ENCODE measurements around the gene PTBP2.
"Not testable (repeated sequence)": the region's sequence is repeated elsewhere in the genome, so short reads cannot be mapped to it uniquely, and the experiment has no call there.

Gene PTBP2

DNA sequence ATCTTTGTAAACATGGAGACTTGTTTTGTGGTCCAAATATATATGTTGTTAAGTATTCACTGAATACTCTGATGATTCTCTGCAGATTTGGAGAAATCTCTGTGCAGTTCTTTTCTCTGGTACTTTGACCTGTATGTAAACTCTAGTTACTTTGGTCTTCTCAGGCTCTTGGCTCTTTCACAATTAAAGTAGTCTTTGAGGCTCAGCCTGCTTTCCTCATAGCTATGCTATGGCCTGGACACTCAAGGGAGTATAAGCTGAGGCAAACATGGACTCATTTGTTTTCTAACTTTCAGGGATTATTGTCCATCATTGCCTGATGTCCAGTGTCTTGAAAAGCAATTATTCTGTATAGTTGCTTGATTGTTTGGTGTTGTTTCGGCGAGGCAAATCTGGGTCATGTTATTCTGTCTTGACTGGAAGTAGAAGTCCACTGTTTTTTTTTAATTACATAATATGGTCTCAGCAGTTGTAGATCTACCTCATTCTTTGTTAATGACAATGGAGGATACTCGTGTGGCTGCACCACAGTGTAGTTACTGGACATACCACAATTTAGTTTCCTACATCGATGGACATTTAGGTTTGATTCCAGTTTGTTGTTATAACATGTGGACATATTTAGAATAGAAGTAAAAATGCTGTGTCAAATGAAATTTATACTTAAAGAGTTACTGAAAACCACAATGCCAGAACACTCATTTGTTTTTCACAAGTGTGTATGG lies 9.2 kb downstream of the PTBP2 start:
- no peak for DNase-seq (ENCODE audit: low spot score)

DNA sequence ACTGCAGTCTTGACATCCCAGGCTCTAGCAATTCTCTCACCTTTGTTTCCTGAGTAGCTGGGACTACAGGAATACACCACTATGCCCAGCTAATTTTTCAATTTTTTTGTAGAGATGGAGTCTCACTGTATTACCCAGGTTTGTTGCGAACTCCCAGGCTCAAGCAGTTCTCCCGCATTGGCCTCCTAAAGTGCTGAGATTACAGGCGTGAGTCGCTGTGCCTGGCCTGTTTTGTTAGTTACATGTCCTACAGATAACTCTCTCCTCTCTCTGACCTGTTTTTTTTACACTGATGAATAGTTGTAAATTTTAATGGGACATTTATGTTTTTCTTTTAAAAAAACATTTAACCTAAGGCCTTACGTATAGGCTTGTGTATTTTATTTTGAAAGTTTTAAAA lies 19.8 kb downstream of the PTBP2 start:
- no peak for DNase-seq (ENCODE audit: low spot score)

DNA sequence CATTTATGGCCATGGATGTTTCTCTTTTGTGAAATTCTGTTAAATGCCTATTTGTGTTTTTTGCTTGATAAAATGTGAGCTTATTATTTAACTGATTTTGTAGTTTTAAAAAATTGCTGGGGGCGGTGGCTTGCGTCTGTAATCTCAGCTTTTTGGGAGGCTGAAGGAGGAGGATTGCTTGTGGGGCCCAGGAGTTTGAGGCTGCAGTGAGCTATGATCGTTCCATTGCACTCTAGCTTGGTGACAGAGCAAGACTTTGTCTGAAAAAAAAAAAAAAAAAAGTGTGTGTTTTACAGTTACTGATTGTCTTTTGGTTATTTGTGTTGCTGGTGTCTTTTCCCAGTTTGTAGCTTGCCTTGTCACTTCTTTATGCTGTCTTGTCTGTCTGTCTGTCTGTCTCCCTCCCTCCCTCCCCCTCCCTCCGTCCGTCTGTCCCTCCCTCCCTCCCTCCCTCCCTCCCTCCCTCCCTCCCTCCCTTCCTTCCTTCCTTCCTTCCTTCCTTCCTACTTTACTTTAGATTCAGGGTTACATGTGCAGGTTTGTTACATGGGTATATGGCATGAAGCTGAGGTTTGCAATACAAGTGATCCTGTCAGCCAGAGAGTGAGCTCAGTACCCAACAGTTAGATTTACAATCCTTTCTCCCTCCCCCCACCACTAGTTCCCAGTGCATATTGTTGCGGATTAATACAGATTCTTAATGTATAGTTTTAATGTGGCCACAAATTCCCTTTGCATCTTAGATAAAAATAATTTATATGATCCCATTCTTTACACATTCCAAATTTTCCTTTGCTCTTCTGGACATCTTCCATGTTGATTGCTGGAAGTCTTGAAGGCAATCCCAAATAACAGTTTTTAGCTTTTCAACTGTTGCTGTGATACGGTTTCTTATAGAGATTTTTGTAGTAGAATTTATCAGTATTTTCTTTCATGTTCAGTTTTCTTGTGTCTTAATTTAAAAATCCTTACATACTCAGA lies 25.1 kb downstream of the PTBP2 start:
- DNase-seq (ENCODE audit: low spot score): no peak

DNA sequence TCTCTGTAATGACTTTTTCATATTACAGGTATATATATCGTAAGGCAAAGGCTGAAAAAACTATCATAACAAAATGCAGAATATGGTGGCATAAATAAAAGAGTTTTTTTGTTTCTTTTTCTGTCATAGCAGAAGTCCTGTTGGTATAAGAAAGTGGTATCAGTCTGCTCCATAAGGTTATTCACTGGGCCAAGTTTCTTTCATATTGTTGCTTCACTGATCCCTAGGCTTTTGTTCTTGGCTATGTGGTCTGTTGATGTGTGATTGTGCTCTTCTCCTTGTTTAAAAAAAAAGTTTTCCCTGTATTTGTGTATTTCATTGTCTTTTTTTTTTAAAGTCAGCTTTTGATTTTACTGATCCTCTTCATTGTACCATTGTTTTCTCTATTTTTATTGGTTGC lies 26.0 kb downstream of the PTBP2 start:
- DNase-seq (ENCODE audit: low spot score): no peak

DNA sequence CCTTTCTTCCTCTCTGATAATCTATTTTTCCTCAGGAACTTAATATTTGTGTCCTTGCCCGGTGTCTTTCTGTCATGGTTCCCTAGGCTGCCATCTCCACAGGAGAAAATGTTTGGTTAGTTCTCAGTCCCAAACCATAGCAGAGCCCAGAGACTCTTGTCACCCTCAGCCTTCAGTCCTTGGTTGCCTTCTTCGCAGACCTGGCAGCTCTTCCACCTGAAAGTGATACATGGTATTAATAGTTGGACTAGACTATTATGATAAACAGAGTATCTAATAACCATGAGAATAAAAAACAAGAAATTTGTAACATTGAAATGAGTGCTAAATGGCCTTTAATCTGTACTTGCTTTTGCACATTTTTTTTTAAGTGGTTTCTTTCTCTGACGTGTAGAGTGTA lies 26.5 kb downstream of the PTBP2 start:
- no peak for DNase-seq (ENCODE audit: low spot score)

DNA sequence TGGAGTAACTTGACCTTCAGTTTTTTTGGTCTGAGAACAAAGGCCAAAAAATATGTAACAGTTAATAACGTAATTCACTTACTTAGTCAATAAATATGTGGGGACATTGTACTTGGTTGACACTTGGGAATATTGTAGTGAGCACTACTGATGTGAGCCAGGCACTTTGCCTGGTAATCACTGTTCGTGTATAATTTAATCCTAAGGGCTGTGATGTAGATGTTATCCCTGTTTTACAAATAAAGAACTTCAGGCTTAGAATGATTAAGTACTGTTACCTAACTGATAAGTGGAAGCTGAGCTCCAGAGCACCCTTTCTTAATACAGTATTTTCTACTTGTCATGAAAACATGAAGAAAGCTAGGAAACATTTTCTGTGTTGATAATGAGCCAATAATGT lies 28.0 kb downstream of the PTBP2 start:
- DNase-seq (ENCODE audit: low spot score): no peak

DNA sequence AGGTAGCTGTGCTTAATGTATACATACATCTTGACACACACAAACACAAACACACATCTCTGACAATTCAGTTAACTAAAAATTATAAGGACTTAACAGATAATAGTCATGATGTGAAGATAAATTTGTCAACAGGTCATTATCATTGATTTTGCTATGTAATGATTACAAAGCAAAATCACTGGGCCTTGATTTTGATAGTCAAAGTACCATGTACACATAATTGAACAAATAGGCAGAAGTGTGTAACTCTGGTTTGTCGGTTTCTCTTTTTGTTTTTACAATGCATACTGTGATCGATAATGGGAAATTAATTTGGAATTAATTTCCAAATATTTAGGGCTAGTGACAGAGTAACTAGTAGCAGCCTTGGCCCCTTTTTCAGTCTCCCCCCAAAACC lies 30.8 kb downstream of the PTBP2 start:
- no peak for DNase-seq (ENCODE audit: low spot score)

DNA sequence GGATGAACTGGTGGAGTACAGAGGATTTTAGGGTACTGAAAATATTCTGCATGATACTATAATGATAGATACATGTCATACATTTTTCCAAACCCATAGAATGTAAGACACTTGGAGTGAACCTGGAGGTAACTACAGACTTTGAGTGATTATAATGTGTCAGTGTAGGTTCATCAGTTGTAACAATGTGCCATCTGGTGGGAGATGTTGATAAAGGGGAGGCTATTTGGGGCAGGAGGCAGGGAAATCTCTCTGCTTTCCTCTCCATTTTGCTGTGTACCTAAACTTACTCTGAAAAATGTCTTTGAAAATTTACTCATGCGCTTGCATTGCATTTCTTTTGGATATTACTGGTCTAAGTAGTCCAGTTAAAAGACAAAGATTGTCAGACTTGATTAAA lies 35.2 kb downstream of the PTBP2 start:
- DNase-seq (ENCODE audit: low spot score): no peak

DNA sequence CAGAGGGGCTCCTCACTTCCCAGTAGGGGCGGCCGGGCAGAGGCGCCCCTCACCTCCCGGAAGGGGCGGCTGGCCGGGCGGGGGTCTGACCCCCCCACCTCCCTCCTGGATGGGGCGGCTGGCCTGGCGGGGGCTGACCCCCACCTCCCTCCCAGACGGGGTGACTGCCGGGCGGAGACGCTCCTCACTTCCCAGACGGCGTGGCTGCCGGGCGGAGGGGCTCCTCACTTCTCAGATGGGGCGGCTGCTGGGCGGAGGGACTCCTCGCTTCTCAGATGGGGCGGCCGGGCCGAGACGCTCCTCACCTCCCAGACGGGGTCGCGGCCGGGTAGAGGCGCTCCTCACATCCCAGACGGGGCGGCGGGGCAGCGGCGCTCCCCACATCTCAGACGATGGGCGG lies 41.0 kb downstream of the PTBP2 start:
- DNase-seq (ENCODE audit: low spot score): not testable (repeated sequence)

DNA sequence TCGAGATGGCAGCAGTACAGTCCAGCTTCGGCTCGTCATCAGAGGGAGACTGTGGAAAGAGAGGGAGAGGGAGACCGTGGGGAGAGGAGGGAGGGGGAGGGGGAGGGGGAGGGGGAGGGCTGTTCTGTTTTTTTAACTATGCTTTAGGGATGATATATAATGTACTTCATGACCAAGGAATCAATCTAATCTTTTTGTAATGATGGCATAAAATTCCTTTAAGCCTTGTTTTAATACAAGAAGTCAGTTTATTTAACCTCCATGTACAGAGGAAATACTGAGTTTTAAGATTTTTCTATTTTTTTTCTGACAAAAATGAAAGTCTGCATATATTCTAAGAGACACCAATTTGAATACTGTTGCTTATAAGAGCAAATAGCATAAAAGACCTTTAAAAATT lies 41.9 kb downstream of the PTBP2 start:
- DNase-seq (ENCODE audit: low spot score): no peak

DNA sequence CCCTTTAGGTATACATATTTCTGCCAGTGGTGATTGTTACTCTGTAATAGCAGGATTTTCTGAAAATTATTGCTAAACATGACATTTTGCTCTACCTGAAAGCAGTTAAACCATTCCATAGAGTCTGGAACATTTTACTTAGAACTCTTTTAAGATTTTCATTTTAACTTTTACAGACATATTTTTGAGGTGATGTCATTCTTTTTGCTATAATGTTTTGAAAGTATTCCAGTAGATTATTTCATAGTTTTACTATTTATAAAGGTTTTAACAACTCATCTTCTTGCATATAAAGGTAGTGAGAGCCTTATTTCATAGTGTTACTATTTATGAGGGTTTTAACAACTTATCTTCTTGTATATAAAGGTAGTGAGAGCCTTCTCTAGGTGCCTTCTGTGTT lies 42.9 kb downstream of the PTBP2 start:
- DNase-seq (ENCODE audit: low spot score): no peak

DNA sequence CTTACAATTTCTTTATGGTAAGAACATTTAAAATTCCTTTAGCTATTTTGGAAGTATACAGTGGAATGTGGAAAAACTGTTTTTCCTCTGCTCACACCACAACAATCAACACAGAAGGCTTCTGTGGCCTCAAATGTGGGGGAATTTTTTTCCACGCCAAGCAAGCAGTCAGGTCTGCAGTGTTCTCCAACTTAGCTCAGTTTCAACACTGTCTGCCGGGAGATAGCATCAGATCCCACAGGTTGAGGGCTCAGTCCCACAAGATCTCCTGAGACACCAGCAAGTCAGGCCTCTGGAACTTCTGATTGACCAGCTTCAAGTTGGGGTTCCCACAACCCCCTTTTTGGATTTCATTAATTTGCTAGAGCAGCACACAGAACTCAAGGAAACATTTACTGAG lies 50.3 kb downstream of the PTBP2 start:
- DNase-seq (ENCODE audit: low spot score): no peak

DNA sequence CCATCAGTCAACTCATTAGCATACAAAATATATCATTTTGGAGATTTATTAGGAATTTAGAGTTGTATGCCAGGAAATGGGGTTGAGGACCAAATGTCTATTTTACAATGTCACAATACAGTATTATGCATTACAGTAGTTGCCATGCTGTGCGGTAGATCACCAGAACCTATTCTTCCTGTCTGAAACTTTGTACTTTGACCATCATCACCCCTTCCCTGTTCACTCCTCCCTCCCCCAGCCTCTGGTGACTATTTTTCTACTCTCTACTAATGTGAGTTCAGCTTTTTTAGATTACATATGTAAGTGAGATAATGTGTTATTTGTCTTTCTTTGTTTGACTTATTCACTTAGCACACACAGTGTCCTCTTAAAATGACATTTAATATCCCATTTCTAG lies 50.8 kb downstream of the PTBP2 start:
- no peak for DNase-seq (ENCODE audit: low spot score)

DNA sequence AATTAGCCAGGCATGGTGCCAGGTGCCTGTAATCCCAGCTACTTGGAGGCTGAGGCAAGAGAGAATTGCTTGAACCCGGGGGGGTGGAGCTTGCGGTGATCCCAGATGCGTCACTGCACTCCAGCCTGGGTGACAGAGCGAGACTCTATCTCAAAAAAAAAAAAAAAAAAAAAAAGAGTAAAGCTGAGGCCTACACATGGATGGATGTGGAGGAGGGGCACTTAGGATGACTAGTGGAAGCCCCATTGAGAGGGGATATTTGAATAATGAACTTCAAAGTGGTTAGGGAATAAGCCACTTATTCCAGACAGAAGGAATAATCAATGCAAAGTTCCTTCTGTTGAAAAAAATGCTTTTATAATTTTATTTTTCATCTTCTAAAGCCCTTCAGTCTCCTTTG lies 51.4 kb downstream of the PTBP2 start:
- DNase-seq (ENCODE audit: low spot score): no peak

DNA sequence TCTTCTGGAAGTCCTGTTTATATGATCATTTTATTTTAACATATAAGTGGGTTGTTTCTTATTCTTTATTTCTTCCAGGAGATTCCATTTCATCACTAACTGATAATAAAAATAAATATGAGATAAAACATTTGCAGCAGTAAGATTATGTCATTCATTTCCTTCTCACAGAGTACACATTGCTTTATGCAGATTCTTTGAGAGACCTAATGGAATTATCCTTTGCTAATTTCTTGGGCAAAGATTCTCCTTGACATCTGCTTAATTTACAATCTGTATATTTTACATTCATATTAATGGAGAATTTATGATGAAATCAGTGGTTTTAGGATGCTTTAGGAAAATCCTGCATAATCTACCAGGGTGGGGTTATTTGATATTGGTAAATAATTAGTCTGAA lies 60.6 kb downstream of the PTBP2 start:
- DNase-seq (ENCODE audit: low spot score): no peak

DNA sequence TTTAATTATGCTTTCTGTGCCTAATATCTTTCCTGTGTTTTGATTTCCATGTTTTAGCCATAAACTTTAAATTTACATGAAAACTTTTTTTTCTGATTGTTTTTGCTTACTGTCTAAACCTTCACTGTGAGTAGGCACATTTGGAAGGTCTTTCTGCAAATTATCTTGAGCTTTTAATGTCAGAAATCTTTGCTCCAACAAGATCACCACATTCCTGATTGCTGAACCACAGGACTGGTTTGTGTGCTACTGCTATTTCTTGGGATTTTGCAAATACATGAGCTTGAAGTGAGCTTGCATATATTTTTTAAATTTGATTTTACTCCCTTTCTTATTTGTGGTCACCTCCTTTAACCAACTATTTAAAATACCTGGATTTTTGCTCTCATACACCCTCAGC lies 61.3 kb downstream of the PTBP2 start:
- DNase-seq (ENCODE audit: low spot score): no peak

DNA sequence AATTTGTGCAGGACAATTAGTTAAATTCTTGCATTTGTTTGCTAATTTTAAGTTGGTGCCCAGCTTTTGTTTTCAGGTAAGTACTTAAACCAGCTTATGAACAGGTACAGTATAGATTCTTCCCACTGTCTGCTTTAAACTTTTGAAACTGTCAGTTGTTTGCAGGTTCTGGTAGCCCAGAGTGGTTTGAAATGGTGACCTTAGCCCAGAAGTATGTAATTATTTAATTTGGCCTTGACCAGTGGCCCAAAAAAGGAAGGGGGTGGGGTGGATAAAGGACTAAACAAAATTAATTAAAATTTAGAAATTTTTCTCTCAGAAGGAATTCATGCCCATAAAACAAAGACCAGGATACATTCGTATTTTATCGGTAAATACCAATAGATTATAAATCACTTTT lies 69.0 kb downstream of the PTBP2 start:
- no peak for DNase-seq (ENCODE audit: low spot score)

DNA sequence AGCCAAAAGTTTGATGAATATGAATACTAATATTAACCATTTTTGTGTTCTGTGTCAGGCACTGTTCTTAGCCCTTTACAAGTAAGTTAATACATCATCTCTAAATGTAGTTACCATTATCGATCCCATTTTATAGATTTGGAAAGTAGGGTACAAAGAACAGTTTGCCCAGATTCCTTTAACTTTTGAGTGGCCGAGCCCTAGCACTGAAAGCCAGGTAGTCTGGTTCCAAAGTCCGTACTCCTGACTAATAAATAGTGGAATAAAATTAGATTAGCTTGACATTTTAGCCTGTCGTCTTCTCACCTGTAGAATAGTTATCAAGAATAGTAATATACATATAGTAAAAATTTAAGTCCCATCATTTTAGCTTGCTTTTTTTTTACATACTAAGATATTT lies 70.6 kb downstream of the PTBP2 start:
- no peak for DNase-seq (ENCODE audit: low spot score)

DNA sequence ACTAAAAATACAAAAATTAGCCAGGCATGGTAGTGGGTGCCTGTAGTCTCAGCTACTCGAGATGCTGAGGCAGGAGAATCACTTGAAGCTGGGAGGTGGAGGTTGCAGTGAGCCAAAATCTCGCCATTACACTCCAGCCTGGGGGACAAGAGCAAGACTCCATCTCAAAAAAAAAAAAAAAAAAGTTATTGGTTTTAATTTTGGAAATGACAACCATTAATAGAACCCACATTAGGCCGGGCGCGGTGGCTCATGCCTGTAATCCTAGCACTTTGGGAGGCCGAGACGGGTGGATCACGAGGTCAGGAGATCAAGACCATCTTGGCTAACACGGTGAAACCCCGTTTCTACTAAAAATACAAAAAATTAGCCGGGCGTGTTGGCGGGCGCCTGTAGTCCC lies 80.1 kb downstream of the PTBP2 start:
- not testable (repeated sequence) for DNase-seq (ENCODE audit: low spot score)

DNA sequence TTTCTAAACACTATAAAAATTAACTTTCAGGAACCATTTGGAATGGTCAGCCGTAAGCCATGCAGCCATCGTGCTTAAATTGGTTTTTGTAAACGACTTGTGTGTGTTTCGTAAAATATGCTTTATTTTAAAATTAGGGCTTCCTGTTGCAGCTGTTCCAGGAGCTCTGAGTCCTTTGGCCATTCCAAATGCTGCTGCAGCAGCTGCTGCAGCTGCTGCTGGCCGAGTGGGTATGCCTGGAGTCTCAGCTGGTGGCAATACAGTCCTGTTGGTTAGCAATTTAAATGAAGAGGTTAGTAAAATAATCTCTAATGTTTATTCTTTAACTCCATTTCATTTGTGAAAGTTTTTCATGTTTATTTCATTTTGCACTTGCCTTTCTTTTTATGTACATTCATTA lies 83.1 kb downstream of the PTBP2 start:
- no peak for DNase-seq (ENCODE audit: low spot score)

DNA sequence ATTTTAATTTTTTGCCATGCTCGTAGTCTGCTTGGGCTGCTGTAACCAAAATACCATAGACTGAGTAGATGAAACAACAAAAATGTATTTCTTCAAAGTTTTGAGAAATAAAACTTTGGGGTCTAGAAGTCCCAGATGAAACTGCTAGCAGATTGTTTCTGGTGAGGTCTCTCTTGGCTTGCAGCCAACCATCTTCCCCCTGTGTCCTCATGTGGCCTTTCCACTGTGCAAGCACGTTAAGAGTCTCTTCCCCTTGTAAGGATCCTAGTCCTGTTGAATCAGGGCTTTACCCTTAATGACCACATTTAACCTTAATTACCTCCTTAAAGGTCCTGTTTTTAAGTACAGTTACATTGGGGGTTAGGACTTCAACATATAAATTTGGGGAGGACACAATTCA lies 86.6 kb downstream of the PTBP2 start:
- DNase-seq (ENCODE audit: low spot score): no peak

DNA sequence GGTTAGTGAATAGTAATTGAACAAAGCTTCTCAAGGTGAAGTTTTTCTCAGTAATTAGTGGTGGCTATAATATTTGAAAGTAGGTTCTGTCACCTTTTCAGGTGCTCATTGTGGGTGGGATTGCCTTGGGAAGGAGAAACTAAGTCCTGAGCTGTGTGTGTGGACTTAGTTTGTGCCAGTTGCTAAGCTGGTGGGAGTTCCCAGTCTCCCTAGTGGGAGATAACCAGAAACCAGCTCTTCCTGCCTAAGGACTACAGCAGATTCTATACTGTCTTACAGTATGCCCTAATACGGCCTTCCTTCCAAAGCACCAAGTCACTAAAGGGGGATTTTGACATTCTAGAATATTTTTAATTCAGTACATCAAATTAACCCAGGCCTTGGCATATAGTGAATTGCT lies 94.3 kb downstream of the PTBP2 start:
- DNase-seq (ENCODE audit: low spot score): no peak

DNA sequence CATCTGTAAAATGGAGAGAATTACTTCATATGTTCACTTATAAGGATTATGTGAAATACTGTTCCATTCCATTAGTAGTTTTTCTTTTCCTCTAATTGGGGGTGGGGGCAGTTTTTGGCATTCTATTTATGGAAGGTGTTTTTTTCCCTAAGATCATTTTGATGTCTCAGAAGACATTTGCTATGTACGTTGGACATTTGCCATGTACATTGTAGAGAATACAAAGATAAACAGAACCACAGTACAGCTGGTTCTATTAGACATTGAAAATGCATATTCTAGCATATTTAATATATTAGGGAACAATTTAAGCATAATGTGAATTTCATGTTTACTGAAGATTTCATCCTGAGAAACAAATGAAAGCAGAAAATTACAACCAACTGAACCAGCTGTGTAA lies 98.5 kb downstream of the PTBP2 start:
- no peak for DNase-seq (ENCODE audit: low spot score)

DNA sequence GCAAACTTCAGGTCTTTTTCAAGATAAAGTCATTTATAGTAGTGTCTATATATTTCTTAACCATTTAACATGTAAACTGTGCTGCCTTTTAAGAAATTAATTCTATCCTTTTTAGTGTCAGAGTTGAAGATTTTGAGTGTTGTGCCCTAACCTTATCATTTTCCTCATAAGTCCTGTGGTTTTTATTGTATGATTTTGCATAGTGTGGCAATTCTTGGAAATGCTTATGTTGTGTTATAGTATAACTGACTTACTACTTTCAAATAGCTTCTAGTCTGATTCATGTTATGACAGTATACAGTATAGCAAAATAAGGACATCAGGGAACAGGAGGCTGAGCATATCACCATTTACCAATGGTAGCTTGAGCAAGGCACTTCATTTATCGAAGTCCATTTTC lies 99.1 kb downstream of the PTBP2 start:
- DNase-seq (ENCODE audit: low spot score): no peak

All from CD4-positive, alpha-beta T cell treated with Interleukin-6 at 100 ng/mL for 8 hours (primary cell).